Suprapubic skin (tissue), 4 donors: ENCODE measurements around the gene COL11A2. TPM values are rescaled to one million over a fixed set of nuclear protein-coding genes. Genes with fewer than 3 reads are reported as not detected.
"Not testable (repeated sequence)": the region's sequence is repeated elsewhere in the genome, so short reads cannot be mapped to it uniquely, and the experiment has no call there.

ENCODE experiments used
- DNase-seq, 2 donors: peaks; one replicate each; pipeline ENCODE4 v3.0.0-alpha.2; 2019; ENCODE audit warnings: low spot score in 2 of 2
- H3K27ac ChIP-seq: fragments of 200-600 bp; sonication (generic); one replicate; pipeline ENCODE4 v1.5.1; 2019
- H3K27me3 ChIP-seq: fragments of 200-600 bp; sonication (generic); one replicate; pipeline ENCODE4 v1.5.1; 2019
- H3K36me3 ChIP-seq: fragments of 200-600 bp; sonication (generic); one replicate; pipeline ENCODE4 v1.5.1; 2019
- H3K4me1 ChIP-seq: fragments of 200-600 bp; sonication (generic); one replicate; pipeline ENCODE4 v1.5.1; 2019
- H3K4me3 ChIP-seq: fragments of 200-600 bp; sonication (generic); one replicate; pipeline ENCODE4 v1.5.1; 2019; ENCODE audit warnings: mild to moderate bottlenecking
- H3K9me3 ChIP-seq: fragments of 200-600 bp; sonication (generic); one replicate; pipeline ENCODE4 v1.5.1; 2019
- EP300 ChIP-seq: sonication (generic); formaldehyde crosslinking; IDR thresholded peaks from one replicate; pipeline ENCODE4 v1.6.1; 2017; ENCODE audit warnings: antibody characterized with exemption
- POLR2A ChIP-seq, 2 donors: fragments of 450-650 bp; IDR thresholded peaks; one replicate each; pipeline ENCODE4 v1.6.1; 2017; ENCODE audit warnings: antibody characterized with exemption in 2 of 2, mild to moderate bottlenecking in 2 of 2, moderate library complexity in 2 of 2
- POLR2AphosphoS5 ChIP-seq, 3 donors: sonication (generic); formaldehyde crosslinking; IDR thresholded peaks; one replicate each; pipeline ENCODE4 v1.6.1; 2017; ENCODE audit warnings: antibody characterized with exemption in 3 of 3
- WGBS: methylation state at CpG from one replicate; pipeline ENCODE4 v1.1.5; 2018; 5-methylcytosine and 5-hydroxymethylcytosine counted together
- total RNA-seq, 4 donors: library from RNA; depleted of rRNA; stranded (reverse); fragments of >200 nt; gene quantifications; one replicate each; pipeline ENCODE4 v1.1.0, GENCODE V29; 2016
- TF ChIP-seq, protein P1 (sequence below), 2 donors: fragments of 200-600 bp in 1 of 2; fragments of 450-650 bp in 1 of 2; sonication (generic) in 1 of 2; IDR thresholded peaks; one replicate each; pipeline ENCODE4 v1.5.1; 2016 to 2019; ENCODE audit warnings: antibody characterized with exemption in 2 of 2, mild to moderate bottlenecking in 1 of 2, moderate library complexity in 1 of 2

COL11A2 gene
- total RNA-seq, 4 donors from 2014 or later, result 0.21 to 0.97 (median 0.40) TPM

DNA sequence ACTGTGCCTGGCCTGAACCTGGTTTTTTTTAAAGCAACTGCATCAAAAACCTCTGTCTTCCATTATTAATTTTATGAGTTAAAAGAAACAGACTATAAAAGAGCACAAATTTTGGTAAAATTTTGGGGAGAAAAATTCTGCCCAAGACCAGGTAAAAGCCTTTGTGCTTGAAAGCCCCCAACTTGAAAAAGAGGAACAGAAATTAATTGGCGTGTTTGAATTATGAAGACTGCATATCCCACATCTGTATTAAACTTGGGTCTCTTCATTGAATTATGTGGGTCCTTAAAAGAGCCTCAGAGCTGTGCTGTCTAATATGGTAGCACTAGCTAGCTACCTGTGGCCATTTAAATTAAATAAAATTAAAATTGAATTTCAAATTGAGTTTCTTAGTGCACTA is 41.2 kb downstream of the COL11A2 start:
- 86% methylated on average over 1 of the region's 1 CpG for WGBS
- no peak for DNase-seq

GRCh38 chr6:33150560-33150959 is 41.7 kb downstream of the COL11A2 start:
- not testable (repeated sequence) for H3K36me3 ChIP-seq, H3K4me1 ChIP-seq, DNase-seq, H3K9me3 ChIP-seq, H3K27me3 ChIP-seq, H3K4me3 ChIP-seq, H3K27ac ChIP-seq
- 97% methylated on average over 3 of the region's 3 CpGs for WGBS

More for the DNA sequence above, 41.2 kb downstream of the COL11A2 start:
- Histone ChIP-seq H3K27me3 (peaks cover 8% of the 10 kb centered on the region), H3K4me3 (no peak overlapping the region), H3K36me3 (no peaks in the 10 kb centered on the region), H3K27ac (no peak overlapping the region), H3K9me3 (peaks cover 5% of the 10 kb centered on the region), H3K4me1 (peaks cover 3% of the 10 kb centered on the region)
- TF ChIP-seq EP300 (no peak), POLR2A (IDR thresholded peaks at IDR 0.05) (no peak), POLR2AphosphoS5 (IDR thresholded peaks at IDR 0.05) (no peak)
- TF ChIP-seq, protein P1, sequence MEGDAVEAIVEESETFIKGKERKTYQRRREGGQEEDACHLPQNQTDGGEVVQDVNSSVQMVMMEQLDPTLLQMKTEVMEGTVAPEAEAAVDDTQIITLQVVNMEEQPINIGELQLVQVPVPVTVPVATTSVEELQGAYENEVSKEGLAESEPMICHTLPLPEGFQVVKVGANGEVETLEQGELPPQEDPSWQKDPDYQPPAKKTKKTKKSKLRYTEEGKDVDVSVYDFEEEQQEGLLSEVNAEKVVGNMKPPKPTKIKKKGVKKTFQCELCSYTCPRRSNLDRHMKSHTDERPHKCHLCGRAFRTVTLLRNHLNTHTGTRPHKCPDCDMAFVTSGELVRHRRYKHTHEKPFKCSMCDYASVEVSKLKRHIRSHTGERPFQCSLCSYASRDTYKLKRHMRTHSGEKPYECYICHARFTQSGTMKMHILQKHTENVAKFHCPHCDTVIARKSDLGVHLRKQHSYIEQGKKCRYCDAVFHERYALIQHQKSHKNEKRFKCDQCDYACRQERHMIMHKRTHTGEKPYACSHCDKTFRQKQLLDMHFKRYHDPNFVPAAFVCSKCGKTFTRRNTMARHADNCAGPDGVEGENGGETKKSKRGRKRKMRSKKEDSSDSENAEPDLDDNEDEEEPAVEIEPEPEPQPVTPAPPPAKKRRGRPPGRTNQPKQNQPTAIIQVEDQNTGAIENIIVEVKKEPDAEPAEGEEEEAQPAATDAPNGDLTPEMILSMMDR (IDR thresholded peaks at IDR 0.05), result no peak

- no peak overlapping the region for H3K27ac ChIP-seq
- WGBS, result 42% methylated on average over 8 of the region's 8 CpGs
- TF ChIP-seq POLR2A (IDR thresholded peaks at IDR 0.05), result no peak
- no peak for TF ChIP-seq POLR2AphosphoS5 (IDR thresholded peaks at IDR 0.05)
- TF ChIP-seq, protein P1 (IDR thresholded peaks at IDR 0.05), result peak; percentile 66 to 68
- no peak for TF ChIP-seq EP300
- H3K4me3 ChIP-seq, result no peak overlapping the region
- peaks cover 5% of the 10 kb centered on the region for H3K9me3 ChIP-seq
- peaks cover 12% of the 10 kb centered on the region for H3K27me3 ChIP-seq
- H3K36me3 ChIP-seq, result no peaks in the 10 kb centered on the region
- peaks cover 5% of the 10 kb centered on the region for H3K4me1 ChIP-seq
- no peak for DNase-seq
Measured at GRCh38 chr6:33147807-33148666, 44.2 kb downstream of the COL11A2 start.

GRCh38 chr6:33144373-33144772 is 47.9 kb downstream of the COL11A2 start:
- Histone ChIP-seq H3K27ac (no peak overlapping the region), H3K9me3 (no peaks in the 10 kb centered on the region), H3K27me3 (peaks cover 15% of the 10 kb centered on the region), H3K4me1 (peaks cover 5% of the 10 kb centered on the region), H3K36me3 (no peaks in the 10 kb centered on the region), H3K4me3 (no peak overlapping the region)
- 19% methylated on average over 1 of the region's 1 CpG for WGBS
- TF ChIP-seq, protein P1 (IDR thresholded peaks at IDR 0.05), result no peak
- TF ChIP-seq EP300 (no peak), POLR2AphosphoS5 (IDR thresholded peaks at IDR 0.05) (peak in 1 of 3 donors; percentile 27), POLR2A (IDR thresholded peaks at IDR 0.05) (no peak)
- DNase-seq, result no peak

- Histone ChIP-seq H3K4me3 (no peak overlapping the region), H3K36me3 (no peaks in the 10 kb centered on the region), H3K27me3 (peaks cover 8% of the 10 kb centered on the region), H3K4me1 (peaks cover 4% of the 10 kb centered on the region), H3K27ac (no peak overlapping the region), H3K9me3 (no peaks in the 10 kb centered on the region)
- 72% methylated on average over 14 of the region's 14 CpGs for WGBS
- no peak for TF ChIP-seq POLR2AphosphoS5 (IDR thresholded peaks at IDR 0.05)
- TF ChIP-seq, protein P1 (IDR thresholded peaks at IDR 0.05), result no peak
- no peak for TF ChIP-seq EP300
- no peak for TF ChIP-seq POLR2A (IDR thresholded peaks at IDR 0.05)
- DNase-seq, result no peak
Measured at GRCh38 chr6:33143113-33143770, 49.0 kb downstream of the COL11A2 start.
